Muscle of leg (tissue), 11 donors: ENCODE results near the gene IDH2. TPM values are rescaled to one million over a fixed set of nuclear protein-coding genes. Genes with fewer than 3 reads are reported as not detected.

Experiments used
- DNase-seq: peaks from one replicate; pipeline ENCODE4 v3.0.0; 2013
- H3K27ac ChIP-seq: one replicate; pipeline ENCODE4 v1.5.1; 2013; ENCODE audit warnings: mild to moderate bottlenecking, low read length, control low read depth
- H3K27me3 ChIP-seq: one replicate; pipeline ENCODE4 v1.6.1; 2013; ENCODE audit warnings: low read length; ENCODE audit not compliant: control insufficient read depth, insufficient read depth
- H3K36me3 ChIP-seq: one replicate; pipeline ENCODE4 v1.6.1; 2013; ENCODE audit warnings: low read length; ENCODE audit not compliant: control insufficient read depth, insufficient read depth
- H3K4me1 ChIP-seq: one replicate; pipeline ENCODE4 v1.6.1; 2013; ENCODE audit warnings: low read length; ENCODE audit not compliant: control insufficient read depth, insufficient read depth
- H3K4me3 ChIP-seq: one replicate; pipeline ENCODE4 v1.5.1; 2013; ENCODE audit warnings: low read length, control low read depth
- H3K9me3 ChIP-seq: replicated peaks from 2 replicates; pipeline ENCODE4 v1.6.1; 2013; ENCODE audit warnings: low read depth, low read length; ENCODE audit not compliant: control insufficient read depth
- WGBS: methylation state at CpG from one replicate; pipeline ENCODE4 v1.1.5; 2013; ENCODE audit warnings: missing lambda C conversion rate; ENCODE audit not compliant: insufficient coverage; 5-methylcytosine and 5-hydroxymethylcytosine counted together
- polyA plus RNA-seq, 8 donors: library from polyadenylated mRNA; unstranded; fragments of 120-200 nt; gene quantifications; one replicate each; pipeline versions ENCODE4 v1.2.1 to v1.2.3, GENCODE V29; 2013; ENCODE audit warnings: inconsistent platforms in 1 of 8, low replicate concordance in 1 of 8; ENCODE audit not compliant: insufficient read length in 8 of 8, insufficient read depth in 1 of 8
- total RNA-seq: library from RNA; stranded (reverse); fragments of 120-200 nt; gene quantifications from one replicate; pipeline ENCODE4 v1.2.4, GENCODE V29; 2013

IDH2 gene
- total and polyA plus RNA-seq, 9 donors: 215 to 286 (median 259) TPM

GRCh38 chr15:90067953-90068606 is 34.2 kb downstream of the IDH2 start:
- WGBS: 95% methylated on average over 36 of the region's 37 CpGs
- peaks cover 21% of the 10 kb centered on the region for H3K4me1 ChIP-seq

GRCh38 chr15:90067181-90067952 is 34.9 kb downstream of the IDH2 start:
- Histone ChIP-seq H3K4me3 (no peak overlapping the region), H3K27ac (no peak overlapping the region), H3K27me3 (no peaks in the 10 kb centered on the region), H3K36me3 (peaks cover 25% of the 10 kb centered on the region), H3K4me1 (peaks cover 28% of the 10 kb centered on the region), H3K9me3 (no peaks in the 10 kb centered on the region)
- WGBS: 93% methylated on average over 53 of the region's 55 CpGs
- DNase-seq: no peak

More at GRCh38 chr15:90067953-90068606, 34.2 kb downstream of the IDH2 start:
- Histone ChIP-seq H3K27ac (no peak overlapping the region), H3K27me3 (no peaks in the 10 kb centered on the region), H3K9me3 (no peaks in the 10 kb centered on the region), H3K4me3 (no peak overlapping the region), H3K36me3 (peaks cover 32% of the 10 kb centered on the region)
- no peak for DNase-seq

- H3K4me1 ChIP-seq: peaks cover 44% of the 10 kb centered on the region
- no peak overlapping the region for H3K4me3 ChIP-seq
- H3K27me3 ChIP-seq: no peaks in the 10 kb centered on the region
- peak overlapping the region; percentile 56 for H3K27ac ChIP-seq
- WGBS: 100% methylated on average over 1 of the region's 7 CpGs
- no peak for DNase-seq
- peaks cover 23% of the 10 kb centered on the region for H3K36me3 ChIP-seq
- H3K9me3 ChIP-seq: no peaks in the 10 kb centered on the region
Measured at GRCh38 chr15:90065682-90066049, 36.6 kb downstream of the IDH2 start.

GRCh38 chr15:90064911-90065681 is 37.2 kb downstream of the IDH2 start:
- Histone ChIP-seq H3K4me1 (peaks cover 46% of the 10 kb centered on the region), H3K36me3 (peaks cover 22% of the 10 kb centered on the region), H3K4me3 (no peak overlapping the region), H3K9me3 (no peaks in the 10 kb centered on the region), H3K27ac (peak overlapping the region; percentile 56), H3K27me3 (no peaks in the 10 kb centered on the region)
- peak; percentile 67 for DNase-seq
- WGBS: 53% methylated on average over 17 of the region's 30 CpGs

GRCh38 chr15:90063770-90064247 is 38.5 kb downstream of the IDH2 start:
- H3K27ac ChIP-seq: peak overlapping the region; percentile 57
- peaks cover 53% of the 10 kb centered on the region for H3K4me1 ChIP-seq
- peak; percentile 69 for DNase-seq
- H3K4me3 ChIP-seq: no peak overlapping the region
- no peaks in the 10 kb centered on the region for H3K9me3 ChIP-seq
- H3K27me3 ChIP-seq: no peaks in the 10 kb centered on the region
- WGBS: 56% methylated on average over 2 of the region's 11 CpGs
- peaks cover 18% of the 10 kb centered on the region for H3K36me3 ChIP-seq

GRCh38 chr15:90062973-90063769 is 39.1 kb downstream of the IDH2 start:
- Histone ChIP-seq H3K36me3 (peaks cover 12% of the 10 kb centered on the region), H3K9me3 (no peaks in the 10 kb centered on the region), H3K27me3 (no peaks in the 10 kb centered on the region), H3K4me1 (peaks cover 53% of the 10 kb centered on the region), H3K4me3 (no peak overlapping the region), H3K27ac (peak overlapping the region; percentile 57)
- DNase-seq: no peak
- 36% methylated on average over 11 of the region's 20 CpGs for WGBS

GRCh38 chr15:90062462-90062932 is 39.8 kb downstream of the IDH2 start:
- H3K9me3 ChIP-seq: no peaks in the 10 kb centered on the region
- H3K36me3 ChIP-seq: peaks cover 6% of the 10 kb centered on the region
- WGBS: 50% methylated on average over 2 of the region's 16 CpGs
- H3K27ac ChIP-seq: peak overlapping the region; percentile 20
- no peak for DNase-seq
- H3K4me1 ChIP-seq: peaks cover 56% of the 10 kb centered on the region
- H3K27me3 ChIP-seq: no peaks in the 10 kb centered on the region
- no peak overlapping the region for H3K4me3 ChIP-seq

GRCh38 chr15:90062023-90062442 is 40.2 kb downstream of the IDH2 start:
- Histone ChIP-seq H3K9me3 (no peaks in the 10 kb centered on the region), H3K27ac (no peak overlapping the region), H3K36me3 (peaks cover under 1% of the 10 kb centered on the region), H3K27me3 (no peaks in the 10 kb centered on the region), H3K4me3 (no peak overlapping the region), H3K4me1 (peaks cover 56% of the 10 kb centered on the region)
- WGBS: 23% methylated on average over 5 of the region's 8 CpGs
- DNase-seq: peak; percentile 73

- WGBS: 57% methylated on average over 1 of the region's 3 CpGs
- Histone ChIP-seq H3K4me3 (no peak overlapping the region), H3K4me1 (peaks cover 56% of the 10 kb centered on the region), H3K9me3 (no peaks in the 10 kb centered on the region), H3K27me3 (no peaks in the 10 kb centered on the region), H3K36me3 (no peaks in the 10 kb centered on the region), H3K27ac (no peak overlapping the region)
- no peak for DNase-seq
Measured at GRCh38 chr15:90060797-90061196, 41.5 kb downstream of the IDH2 start.
